ENCODE measurements around the gene CROCC.
A peak's percentile ranks its signal among the peaks of the same experiment; 100 is the strongest.

CROCC gene

DNA sequence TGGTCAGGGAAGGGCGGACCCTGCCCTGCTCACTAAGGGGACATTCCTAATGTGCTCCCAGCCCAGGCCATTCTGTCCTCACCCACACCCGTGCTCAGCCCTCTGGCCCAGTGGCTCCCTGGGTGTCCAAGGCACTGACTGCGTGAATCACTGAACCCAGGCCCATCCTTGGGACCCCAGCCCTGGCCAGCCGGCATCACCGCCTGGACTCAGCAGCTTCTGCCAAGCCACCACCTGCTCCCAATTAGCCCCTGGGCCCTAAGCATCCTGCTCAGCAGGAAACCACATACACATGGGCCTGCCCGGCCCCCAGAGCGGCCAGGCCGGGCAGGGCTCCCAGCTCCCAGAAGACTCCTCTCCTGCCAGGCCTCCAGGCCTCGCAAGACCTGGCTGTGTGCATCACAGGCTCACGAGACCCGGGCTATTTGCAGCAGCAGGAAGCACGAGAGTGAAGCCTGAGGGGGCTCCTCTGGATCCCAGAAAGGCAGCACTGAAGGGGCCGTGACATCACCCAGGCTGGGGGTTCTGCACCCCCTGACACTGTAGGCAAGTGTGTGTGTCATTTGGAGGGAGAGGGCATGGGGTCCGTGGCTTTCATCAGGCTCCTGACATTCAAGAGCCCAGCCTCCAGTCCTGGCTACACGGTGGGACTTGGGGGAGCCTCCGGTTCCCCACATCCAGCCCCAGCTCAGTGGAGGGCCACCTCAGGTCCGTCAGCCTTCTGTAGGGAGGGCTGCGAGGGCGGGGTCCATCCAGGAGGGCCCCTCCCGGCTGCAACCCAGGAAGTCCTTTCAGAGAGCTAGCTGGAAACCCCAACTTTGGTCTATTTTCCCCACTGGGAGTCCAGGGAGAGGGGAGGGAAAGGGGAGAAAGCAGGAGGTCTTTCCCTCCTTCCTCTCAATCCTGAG is 57.1 kb downstream of the CROCC start:
- Histone ChIP-seq H3K14ac (ENCODE audit: low read length) (peak overlapping the region; percentile 91), H4K12ac (ENCODE audit: low read depth, low read length) (peak overlapping the region; percentile 64), H3K79me1 (ENCODE audit: low read length) (peaks cover 19% of the 10 kb centered on the region), H2BK5ac (ENCODE audit: low read depth, low read length, poor library complexity) (no peak overlapping the region), H2AFZ (ENCODE audit: insufficient read depth, low read length, poor library complexity) (no peak overlapping the region), H3K9ac (ENCODE audit: low read length) (no peak overlapping the region), H2BK12ac (ENCODE audit: low read length) (no peak overlapping the region), H3K9me3 (ENCODE audit: insufficient read depth, low read depth, low read length) (no peaks in the 10 kb centered on the region), H2AK5ac (ENCODE audit: low read length) (peak overlapping the region; percentile 83), H3K4me1 (ENCODE audit: control insufficient read depth in 1 of 2, insufficient read depth in 2 of 2, low read length in 2 of 2) (peaks cover 13 to 23% of the 10 kb centered on the region in 2 experiments), H3K4me3 (ENCODE audit: low read depth, low read length) (peak overlapping the region; percentile 82), H4K91ac (ENCODE audit: low read depth, low read length) (peak overlapping the region; percentile 64), H3K18ac (ENCODE audit: low read length) (peak overlapping the region; percentile 4), H3K27me3 (ENCODE audit: insufficient read depth, low read length) (no peaks in the 10 kb centered on the region), H4K8ac (ENCODE audit: low read depth, low read length) (no peak overlapping the region), H3K27ac (ENCODE audit: low read depth, low read length) (no peak overlapping the region), H3K36me3 (ENCODE audit: control insufficient read depth in 1 of 2, insufficient read depth in 2 of 2, low read length in 2 of 2) (peaks cover 29 to 30% of the 10 kb centered on the region in 2 experiments), H3K79me2 (ENCODE audit: control insufficient read depth, insufficient read depth, low read length, poor library complexity) (peaks cover 6% of the 10 kb centered on the region), H3K4me2 (ENCODE audit: low read length) (peak overlapping the region; percentile 68), H3K23ac (ENCODE audit: low read length) (no peak overlapping the region), H2BK120ac (ENCODE audit: insufficient read depth, low read length, poor library complexity) (peak overlapping the region; percentile 55), H3K4ac (ENCODE audit: low read depth, low read length) (peak overlapping the region; percentile 41)
- WGBS (ENCODE audit: extremely low coverage, insufficient coverage, insufficient read length): no CpG with 5 or more reads among the region's 20 CpGs
- DNase-seq: peak in 1 of 2 donors; percentile 3

DNA sequence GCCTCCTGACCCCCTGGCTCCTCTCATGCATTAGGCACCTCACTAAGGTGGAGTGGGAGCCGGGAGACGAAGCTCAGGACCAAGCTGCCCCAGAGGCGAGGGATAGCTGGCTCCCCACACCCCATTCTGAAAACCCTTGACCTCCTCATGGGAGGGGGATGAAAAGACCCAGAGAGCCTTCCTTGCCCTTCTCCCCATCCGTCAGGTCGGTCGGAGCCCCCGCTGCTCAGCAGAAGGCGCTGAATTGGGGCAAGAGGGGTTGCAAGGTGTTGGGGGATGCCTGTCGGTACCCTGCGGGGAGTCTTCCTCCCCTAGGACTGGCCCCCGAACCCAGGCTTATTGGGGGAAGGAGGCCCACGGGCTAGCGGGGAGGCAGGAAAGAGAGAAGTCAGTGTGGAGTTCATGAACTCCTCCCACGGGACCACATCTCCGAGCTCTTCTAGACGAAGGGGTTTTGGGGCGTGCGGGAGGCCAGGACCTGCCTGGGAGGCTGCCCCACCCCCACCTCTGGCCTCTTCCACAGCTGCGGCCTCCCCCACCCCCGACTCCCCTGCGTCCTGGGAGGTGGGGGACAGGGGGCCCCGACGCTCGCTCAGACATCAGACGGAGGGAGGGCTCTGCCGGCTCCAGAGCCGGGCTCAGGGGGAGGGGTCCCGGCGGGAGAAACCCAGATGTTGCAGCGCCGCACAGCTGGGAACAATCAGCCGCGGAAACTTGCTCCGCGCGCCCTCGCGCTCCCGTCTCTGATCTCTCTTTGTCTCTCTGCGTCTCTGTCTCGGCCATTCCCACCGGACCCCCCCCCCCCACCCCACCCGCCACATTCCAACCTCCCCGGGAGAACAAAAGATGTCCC is 58.0 kb downstream of the CROCC start:
- no peak overlapping the region for H2AFZ ChIP-seq (ENCODE audit: insufficient read depth, low read length, poor library complexity)
- H4K8ac ChIP-seq (ENCODE audit: low read depth, low read length): peak overlapping the region; percentile 82
- peak overlapping the region; percentile 78 for H4K12ac ChIP-seq (ENCODE audit: low read depth, low read length)
- H3K4me1 ChIP-seq (ENCODE audit: control insufficient read depth in 1 of 2, insufficient read depth in 2 of 2, low read length in 2 of 2): peaks cover 13 to 28% of the 10 kb centered on the region in 2 experiments
- peak overlapping the region; percentile 2 for H2BK5ac ChIP-seq (ENCODE audit: low read depth, low read length, poor library complexity)
- peak overlapping the region; percentile 70 for H2BK120ac ChIP-seq (ENCODE audit: insufficient read depth, low read length, poor library complexity)
- H3K14ac ChIP-seq (ENCODE audit: low read length): peak overlapping the region; percentile 91
- H2AK5ac ChIP-seq (ENCODE audit: low read length): peak overlapping the region; percentile 83
- no peaks in the 10 kb centered on the region for H3K9me3 ChIP-seq (ENCODE audit: insufficient read depth, low read depth, low read length)
- peak overlapping the region; percentile 64 for H4K91ac ChIP-seq (ENCODE audit: low read depth, low read length)
- peak overlapping the region; percentile 68 for H3K4me2 ChIP-seq (ENCODE audit: low read length)
- peak overlapping the region; percentile 67 for H3K9ac ChIP-seq (ENCODE audit: low read length)
- DNase-seq: peak in 1 of 2 donors; percentile 32
- peak overlapping the region; percentile 88 for H3K18ac ChIP-seq (ENCODE audit: low read length)
- H3K27me3 ChIP-seq (ENCODE audit: insufficient read depth, low read length): no peaks in the 10 kb centered on the region
- H3K79me2 ChIP-seq (ENCODE audit: control insufficient read depth, insufficient read depth, low read length, poor library complexity): peaks cover 6% of the 10 kb centered on the region
- H3K79me1 ChIP-seq (ENCODE audit: low read length): peaks cover 22% of the 10 kb centered on the region
- no peak overlapping the region for H3K27ac ChIP-seq (ENCODE audit: low read depth, low read length)
- peak overlapping the region; percentile 16 for H2BK12ac ChIP-seq (ENCODE audit: low read length)
- WGBS (ENCODE audit: extremely low coverage, insufficient coverage, insufficient read length): no CpG with 5 or more reads among the region's 44 CpGs
- peak overlapping the region; percentile 82 for H3K4me3 ChIP-seq (ENCODE audit: low read depth, low read length)
- H3K36me3 ChIP-seq (ENCODE audit: control insufficient read depth in 1 of 2, insufficient read depth in 2 of 2, low read length in 2 of 2): peaks cover 29 to 30% of the 10 kb centered on the region in 2 experiments
- no peak overlapping the region for H3K23ac ChIP-seq (ENCODE audit: low read length)
- H3K4ac ChIP-seq (ENCODE audit: low read depth, low read length): peak overlapping the region; percentile 41

DNA sequence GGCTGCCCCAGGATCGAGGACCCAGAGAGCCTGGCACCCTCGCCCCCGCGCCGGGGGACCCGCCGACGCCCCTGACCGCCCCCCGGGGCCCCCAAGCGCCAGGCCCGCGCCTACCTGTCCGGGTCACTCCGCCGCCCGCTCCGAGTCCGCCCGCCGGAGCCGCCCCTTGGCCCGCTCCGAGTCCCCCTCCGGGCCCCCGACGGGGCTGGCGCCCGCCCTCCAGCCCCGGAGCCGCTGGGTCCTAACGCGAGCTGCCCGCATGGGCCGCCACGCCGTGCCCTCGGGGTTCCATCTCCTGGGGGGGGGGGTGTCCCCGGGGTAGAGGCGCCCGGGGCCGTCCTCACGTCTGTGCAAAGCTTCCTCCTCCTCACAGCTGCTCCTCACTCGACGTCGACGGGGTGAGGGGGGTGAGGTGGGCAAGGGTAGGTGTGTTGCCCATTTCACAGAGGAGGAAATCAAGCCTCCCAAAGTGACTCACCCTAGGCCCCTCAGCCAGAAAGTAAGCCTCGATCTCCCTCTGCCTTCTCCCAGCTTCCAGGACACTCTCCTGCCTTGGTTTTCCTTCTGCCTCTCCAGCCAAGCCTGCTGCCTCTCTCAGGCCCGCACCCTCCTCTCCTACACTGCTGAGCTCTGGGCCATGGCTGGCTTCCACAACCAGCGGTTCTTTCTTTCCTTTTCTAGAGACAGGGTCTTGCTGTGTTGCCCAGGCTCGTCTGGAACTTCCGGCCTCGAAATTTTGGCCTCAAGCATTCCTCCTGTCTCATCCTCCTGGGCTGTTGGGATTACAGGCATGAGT is 58.9 kb downstream of the CROCC start, which contains the start of gene MFAP2:
Gene MFAP2 (minus strand): TSS at position 148 of the 796 bp plus-strand sequence. CDS start 2,347 bp downstream, outside the sequence.
- H3K9me3 ChIP-seq (ENCODE audit: insufficient read depth, low read depth, low read length): no peaks in the 10 kb centered on the region
- H3K4ac ChIP-seq (ENCODE audit: low read depth, low read length): peak within 1 kb of the TSS; percentile 53
- peak within 1 kb of the TSS; percentile 65 for H2BK5ac ChIP-seq (ENCODE audit: low read depth, low read length, poor library complexity)
- H3K27ac ChIP-seq (ENCODE audit: low read depth, low read length): no peak within 1 kb of the TSS
- no CpG with 5 or more reads among the region's 53 CpGs for WGBS (ENCODE audit: extremely low coverage, insufficient coverage, insufficient read length)
- H4K12ac ChIP-seq (ENCODE audit: low read depth, low read length): peak within 1 kb of the TSS; percentile 78
- peak within 1 kb of the TSS; percentile 82 for H4K8ac ChIP-seq (ENCODE audit: low read depth, low read length)
- H2BK120ac ChIP-seq (ENCODE audit: insufficient read depth, low read length, poor library complexity): peak within 1 kb of the TSS; percentile 70
- H3K4me2 ChIP-seq (ENCODE audit: low read length): peak within 1 kb of the TSS; percentile 68
- peaks cover 22 to 24% of the 10 kb centered on the region in 2 experiments for H3K36me3 ChIP-seq (ENCODE audit: control insufficient read depth in 1 of 2, insufficient read depth in 2 of 2, low read length in 2 of 2)
- peak within 1 kb of the TSS; percentile 64 for H4K91ac ChIP-seq (ENCODE audit: low read depth, low read length)
- H3K27me3 ChIP-seq (ENCODE audit: insufficient read depth, low read length): no peaks in the 10 kb centered on the region
- H2AFZ ChIP-seq (ENCODE audit: insufficient read depth, low read length, poor library complexity): peak within 1 kb of the TSS; percentile 27
- H3K18ac ChIP-seq (ENCODE audit: low read length): peak within 1 kb of the TSS; percentile 88
- peaks cover 6% of the 10 kb centered on the region for H3K79me2 ChIP-seq (ENCODE audit: control insufficient read depth, insufficient read depth, low read length, poor library complexity)
- H3K4me3 ChIP-seq (ENCODE audit: low read depth, low read length): peak within 1 kb of the TSS; percentile 82
- H3K23ac ChIP-seq (ENCODE audit: low read length): no peak within 1 kb of the TSS
- H3K79me1 ChIP-seq (ENCODE audit: low read length): peaks cover 22% of the 10 kb centered on the region
- H2BK12ac ChIP-seq (ENCODE audit: low read length): peak within 1 kb of the TSS; percentile 27
- peaks cover 15 to 31% of the 10 kb centered on the region in 2 experiments for H3K4me1 ChIP-seq (ENCODE audit: control insufficient read depth in 1 of 2, insufficient read depth in 2 of 2, low read length in 2 of 2)
- H2AK5ac ChIP-seq (ENCODE audit: low read length): peak within 1 kb of the TSS; percentile 83
- H3K14ac ChIP-seq (ENCODE audit: low read length): peak within 1 kb of the TSS; percentile 91
- peak within 1 kb of the TSS; percentile 67 for H3K9ac ChIP-seq (ENCODE audit: low read length)
- DNase-seq: peak; percentile 91 to 93

Measured in trophoblast cell (in vitro differentiated cells and primary cell).